Measurements from ENCODE around the gene SHMT2.

Gene SHMT2

DNA sequence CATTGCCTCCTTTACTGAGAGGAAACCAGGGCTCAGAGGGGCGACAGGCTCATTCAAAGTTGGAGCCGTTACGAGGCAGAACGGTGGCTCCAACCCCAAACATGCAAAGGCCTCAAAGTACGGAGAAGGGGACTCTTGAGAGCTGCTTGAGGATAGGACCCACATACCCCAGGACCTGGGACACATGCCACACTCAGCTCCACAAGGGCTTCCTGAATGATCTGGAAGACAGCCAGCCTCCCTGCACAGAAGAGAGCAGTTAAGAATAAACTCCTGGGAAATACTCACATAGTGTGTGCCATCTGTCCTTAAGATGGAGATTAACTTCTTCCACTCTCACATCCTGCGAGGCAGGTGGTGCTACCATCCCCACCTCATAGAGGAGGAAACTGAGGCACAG lies 39.5 kb upstream of the SHMT2 start:
- Histone ChIP-seq H3K27ac (ENCODE audit: low read length) (no peak overlapping the region), H3K4me3 (ENCODE audit: low read depth in 1 of 2, low read length in 2 of 2) (no peak overlapping the region), H3K27me3 (ENCODE audit: low read depth, low read length) (no peaks in the 10 kb centered on the region), H3K36me3 (ENCODE audit: control insufficient read depth in 1 of 2, insufficient read depth in 2 of 2, low read length in 2 of 2) (peaks cover 71 to 96% of the 10 kb centered on the region in 2 donors), H3K4me1 (ENCODE audit: control insufficient read depth in 1 of 2, insufficient read depth in 2 of 2, low read length in 2 of 2) (peaks cover 0 to 10% of the 10 kb centered on the region in 2 donors), H3K9me3 (ENCODE audit: control insufficient read depth in 1 of 2, low read length in 2 of 2) (no peaks in the 10 kb centered on the region)

DNA sequence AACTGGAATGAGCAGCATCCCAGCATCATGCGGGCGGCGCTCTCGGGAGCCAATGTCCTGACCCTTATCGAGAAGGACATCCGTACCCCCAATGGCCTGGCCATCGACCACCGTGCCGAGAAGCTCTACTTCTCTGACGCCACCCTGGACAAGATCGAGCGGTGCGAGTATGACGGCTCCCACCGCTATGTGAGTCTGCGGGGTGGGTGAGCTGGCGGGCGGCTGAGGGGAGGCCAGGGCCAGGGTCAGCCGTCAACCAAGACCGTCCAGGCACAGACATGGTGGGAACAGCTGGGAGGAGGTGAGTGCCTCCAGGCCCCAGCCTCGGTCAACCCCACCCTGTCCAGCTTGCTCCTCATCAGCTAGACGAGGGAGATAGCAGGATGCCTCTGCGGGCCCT lies 38.7 kb upstream of the SHMT2 start:
- Histone ChIP-seq H3K9me3 (ENCODE audit: control insufficient read depth in 1 of 2, low read length in 2 of 2) (no peaks in the 10 kb centered on the region), H3K27ac (ENCODE audit: low read length) (no peak overlapping the region), H3K27me3 (ENCODE audit: low read depth, low read length) (no peaks in the 10 kb centered on the region), H3K36me3 (ENCODE audit: control insufficient read depth in 1 of 2, insufficient read depth in 2 of 2, low read length in 2 of 2) (peaks cover 74 to 96% of the 10 kb centered on the region in 2 donors), H3K4me1 (ENCODE audit: control insufficient read depth in 1 of 2, insufficient read depth in 2 of 2, low read length in 2 of 2) (peaks cover 0 to 10% of the 10 kb centered on the region in 2 donors), H3K4me3 (ENCODE audit: low read depth in 1 of 2, low read length in 2 of 2) (no peak overlapping the region)

DNA sequence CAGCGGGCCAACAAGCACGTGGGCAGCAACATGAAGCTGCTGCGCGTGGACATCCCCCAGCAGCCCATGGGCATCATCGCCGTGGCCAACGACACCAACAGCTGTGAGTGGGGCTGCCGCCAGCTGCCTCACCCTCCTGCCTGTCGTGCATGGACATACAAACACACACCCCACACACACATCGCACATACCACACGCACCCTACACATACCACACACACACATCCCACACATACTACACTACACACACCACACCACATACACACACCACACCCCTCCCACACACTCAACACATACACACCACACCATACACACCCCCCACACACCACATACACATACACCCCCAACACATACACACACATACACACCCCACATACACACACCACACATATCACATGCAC lies 38.1 kb upstream of the SHMT2 start:
- peaks cover 74 to 96% of the 10 kb centered on the region in 2 donors for H3K36me3 ChIP-seq (ENCODE audit: control insufficient read depth in 1 of 2, insufficient read depth in 2 of 2, low read length in 2 of 2)

DNA sequence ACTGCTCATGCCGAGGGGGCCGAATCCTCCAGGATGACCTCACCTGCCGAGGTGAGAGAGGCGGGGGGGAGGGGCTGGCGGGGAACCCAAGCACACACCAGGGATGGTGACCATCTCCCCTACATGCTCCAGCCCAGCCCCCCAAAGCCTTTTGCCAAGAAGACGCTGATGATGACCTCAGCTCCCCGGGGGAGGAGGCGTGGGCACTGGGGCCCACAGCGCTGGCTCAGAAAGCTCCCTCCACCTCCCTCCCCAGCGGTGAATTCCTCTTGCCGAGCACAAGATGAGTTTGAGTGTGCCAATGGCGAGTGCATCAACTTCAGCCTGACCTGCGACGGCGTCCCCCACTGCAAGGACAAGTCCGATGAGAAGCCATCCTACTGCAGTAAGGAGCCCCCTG lies 36.6 kb upstream of the SHMT2 start:
- Histone ChIP-seq H3K4me1 (ENCODE audit: control insufficient read depth in 1 of 2, insufficient read depth in 2 of 2, low read length in 2 of 2) (peaks cover 0 to 14% of the 10 kb centered on the region in 2 donors), H3K27me3 (ENCODE audit: low read depth, low read length) (no peaks in the 10 kb centered on the region), H3K4me3 (ENCODE audit: low read depth in 1 of 2, low read length in 2 of 2) (no peak overlapping the region), H3K9me3 (ENCODE audit: control insufficient read depth in 1 of 2, low read length in 2 of 2) (no peaks in the 10 kb centered on the region), H3K36me3 (ENCODE audit: control insufficient read depth in 1 of 2, insufficient read depth in 2 of 2, low read length in 2 of 2) (peaks cover 73 to 96% of the 10 kb centered on the region in 2 donors), H3K27ac (ENCODE audit: low read length) (no peak overlapping the region)

More for the DNA sequence above, 38.1 kb upstream of the SHMT2 start:
- H3K27ac ChIP-seq (ENCODE audit: low read length): no peak overlapping the region
- peaks cover 0 to 14% of the 10 kb centered on the region in 2 donors for H3K4me1 ChIP-seq (ENCODE audit: control insufficient read depth in 1 of 2, insufficient read depth in 2 of 2, low read length in 2 of 2)
- no peak overlapping the region for H3K4me3 ChIP-seq (ENCODE audit: low read depth in 1 of 2, low read length in 2 of 2)
- no peaks in the 10 kb centered on the region for H3K9me3 ChIP-seq (ENCODE audit: control insufficient read depth in 1 of 2, low read length in 2 of 2)
- no peaks in the 10 kb centered on the region for H3K27me3 ChIP-seq (ENCODE audit: low read depth, low read length)

DNA sequence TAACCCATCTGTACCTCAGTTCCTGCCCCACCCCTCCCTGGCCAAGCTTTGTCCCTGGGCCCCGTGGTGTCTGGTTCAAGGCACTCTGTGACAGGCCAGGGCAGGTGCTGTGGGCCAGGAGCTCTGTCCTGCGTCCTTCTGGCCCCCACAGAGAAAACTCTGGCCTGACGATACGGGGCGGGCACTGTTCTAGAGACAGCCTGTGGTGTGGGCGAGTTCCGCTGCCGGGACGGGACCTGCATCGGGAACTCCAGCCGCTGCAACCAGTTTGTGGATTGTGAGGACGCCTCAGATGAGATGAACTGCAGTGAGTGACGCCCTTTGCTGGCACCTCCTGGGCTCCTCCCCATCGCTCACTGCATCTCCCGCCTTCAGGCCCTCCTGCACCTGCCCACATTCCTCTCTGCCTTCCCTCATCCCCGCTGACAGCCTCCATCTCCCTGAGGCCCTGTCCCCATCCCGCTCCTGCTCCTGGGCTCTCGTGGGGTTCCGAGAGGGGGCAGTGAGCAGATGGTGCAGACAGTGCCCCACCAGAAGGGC lies 35.7 kb upstream of the SHMT2 start:
- Histone ChIP-seq H3K36me3 (ENCODE audit: control insufficient read depth in 1 of 2, insufficient read depth in 2 of 2, low read length in 2 of 2) (peaks cover 76 to 97% of the 10 kb centered on the region in 2 donors), H3K4me3 (ENCODE audit: low read depth in 1 of 2, low read length in 2 of 2) (no peak overlapping the region), H3K27ac (ENCODE audit: low read length) (no peak overlapping the region), H3K27me3 (ENCODE audit: low read depth, low read length) (no peaks in the 10 kb centered on the region), H3K4me1 (ENCODE audit: control insufficient read depth in 1 of 2, insufficient read depth in 2 of 2, low read length in 2 of 2) (peaks cover 0 to 14% of the 10 kb centered on the region in 2 donors), H3K9me3 (ENCODE audit: control insufficient read depth in 1 of 2, low read length in 2 of 2) (no peaks in the 10 kb centered on the region)

DNA sequence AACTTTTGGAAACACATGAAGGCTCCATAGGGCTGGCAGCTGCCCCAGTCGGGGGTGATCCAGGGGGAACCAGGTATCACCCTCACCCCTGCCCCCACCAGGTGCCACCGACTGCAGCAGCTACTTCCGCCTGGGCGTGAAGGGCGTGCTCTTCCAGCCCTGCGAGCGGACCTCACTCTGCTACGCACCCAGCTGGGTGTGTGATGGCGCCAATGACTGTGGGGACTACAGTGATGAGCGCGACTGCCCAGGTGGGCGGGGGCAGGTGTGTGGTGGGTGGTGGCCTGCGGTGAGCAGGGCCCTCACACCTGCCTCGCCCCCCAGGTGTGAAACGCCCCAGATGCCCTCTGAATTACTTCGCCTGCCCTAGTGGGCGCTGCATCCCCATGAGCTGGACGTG lies 35.3 kb upstream of the SHMT2 start:
- no peaks in the 10 kb centered on the region for H3K27me3 ChIP-seq (ENCODE audit: low read depth, low read length)
- peaks cover 76 to 97% of the 10 kb centered on the region in 2 donors for H3K36me3 ChIP-seq (ENCODE audit: control insufficient read depth in 1 of 2, insufficient read depth in 2 of 2, low read length in 2 of 2)
- no peak overlapping the region for H3K4me3 ChIP-seq (ENCODE audit: low read depth in 1 of 2, low read length in 2 of 2)
- peaks cover 0 to 14% of the 10 kb centered on the region in 2 donors for H3K4me1 ChIP-seq (ENCODE audit: control insufficient read depth in 1 of 2, insufficient read depth in 2 of 2, low read length in 2 of 2)
- H3K27ac ChIP-seq (ENCODE audit: low read length): no peak overlapping the region
- H3K9me3 ChIP-seq (ENCODE audit: control insufficient read depth in 1 of 2, low read length in 2 of 2): no peaks in the 10 kb centered on the region

DNA sequence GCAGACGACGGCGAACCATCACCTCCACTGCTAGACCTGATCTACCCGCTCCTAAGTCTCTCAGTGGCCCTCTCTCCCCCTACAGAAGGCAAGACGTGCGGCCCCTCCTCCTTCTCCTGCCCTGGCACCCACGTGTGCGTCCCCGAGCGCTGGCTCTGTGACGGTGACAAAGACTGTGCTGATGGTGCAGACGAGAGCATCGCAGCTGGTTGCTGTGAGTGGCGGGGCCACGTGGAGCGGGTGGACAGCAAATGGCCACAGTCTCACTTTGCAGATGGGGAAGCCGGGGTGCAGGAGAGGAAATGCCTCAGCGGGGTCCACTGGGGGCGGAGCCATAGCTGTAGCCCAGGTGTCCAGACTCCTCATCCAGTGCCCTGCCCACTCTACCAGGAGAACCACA lies 34.3 kb upstream of the SHMT2 start:
- H3K4me1 ChIP-seq (ENCODE audit: control insufficient read depth in 1 of 2, insufficient read depth in 2 of 2, low read length in 2 of 2): peaks cover 0 to 9% of the 10 kb centered on the region in 2 donors
- no peaks in the 10 kb centered on the region for H3K9me3 ChIP-seq (ENCODE audit: control insufficient read depth in 1 of 2, low read length in 2 of 2)
- no peak overlapping the region for H3K27ac ChIP-seq (ENCODE audit: low read length)
- peaks cover 75 to 100% of the 10 kb centered on the region in 2 donors for H3K36me3 ChIP-seq (ENCODE audit: control insufficient read depth in 1 of 2, insufficient read depth in 2 of 2, low read length in 2 of 2)
- H3K4me3 ChIP-seq (ENCODE audit: low read depth in 1 of 2, low read length in 2 of 2): no peak overlapping the region
- H3K27me3 ChIP-seq (ENCODE audit: low read depth, low read length): no peaks in the 10 kb centered on the region

DNA sequence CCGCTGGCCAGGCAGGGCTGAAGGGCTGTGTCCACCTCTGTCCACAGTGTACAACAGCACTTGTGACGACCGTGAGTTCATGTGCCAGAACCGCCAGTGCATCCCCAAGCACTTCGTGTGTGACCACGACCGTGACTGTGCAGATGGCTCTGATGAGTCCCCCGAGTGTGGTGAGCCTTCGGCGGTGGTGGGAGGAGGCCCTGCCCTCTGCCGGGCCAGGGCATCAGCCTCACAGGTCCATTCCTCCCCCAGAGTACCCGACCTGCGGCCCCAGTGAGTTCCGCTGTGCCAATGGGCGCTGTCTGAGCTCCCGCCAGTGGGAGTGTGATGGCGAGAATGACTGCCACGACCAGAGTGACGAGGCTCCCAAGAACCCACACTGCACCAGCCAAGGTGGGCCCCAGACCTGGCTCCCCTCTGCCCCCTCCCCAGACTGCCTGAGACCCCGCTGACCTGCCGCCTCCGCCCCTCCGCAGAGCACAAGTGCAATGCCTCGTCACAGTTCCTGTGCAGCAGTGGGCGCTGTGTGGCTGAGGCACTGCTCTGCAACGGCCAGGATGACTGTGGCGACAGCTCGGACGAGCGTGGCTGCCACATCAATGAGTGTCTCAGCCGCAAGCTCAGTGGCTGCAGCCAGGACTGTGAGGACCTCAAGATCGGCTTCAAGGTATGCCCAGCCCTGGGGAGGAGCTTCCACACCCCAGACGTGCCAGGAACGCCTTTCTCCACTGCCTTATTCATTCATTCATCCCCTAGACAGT lies 33.7 kb upstream of the SHMT2 start:
- Histone ChIP-seq H3K4me3 (ENCODE audit: low read depth in 1 of 2, low read length in 2 of 2) (no peak overlapping the region), H3K27me3 (ENCODE audit: low read depth, low read length) (no peaks in the 10 kb centered on the region), H3K27ac (ENCODE audit: low read length) (no peak overlapping the region), H3K36me3 (ENCODE audit: control insufficient read depth in 1 of 2, insufficient read depth in 2 of 2, low read length in 2 of 2) (peaks cover 76 to 99% of the 10 kb centered on the region in 2 donors), H3K9me3 (ENCODE audit: control insufficient read depth in 1 of 2, low read length in 2 of 2) (no peaks in the 10 kb centered on the region), H3K4me1 (ENCODE audit: control insufficient read depth in 1 of 2, insufficient read depth in 2 of 2, low read length in 2 of 2) (peaks cover 0 to 4% of the 10 kb centered on the region in 2 donors)

DNA sequence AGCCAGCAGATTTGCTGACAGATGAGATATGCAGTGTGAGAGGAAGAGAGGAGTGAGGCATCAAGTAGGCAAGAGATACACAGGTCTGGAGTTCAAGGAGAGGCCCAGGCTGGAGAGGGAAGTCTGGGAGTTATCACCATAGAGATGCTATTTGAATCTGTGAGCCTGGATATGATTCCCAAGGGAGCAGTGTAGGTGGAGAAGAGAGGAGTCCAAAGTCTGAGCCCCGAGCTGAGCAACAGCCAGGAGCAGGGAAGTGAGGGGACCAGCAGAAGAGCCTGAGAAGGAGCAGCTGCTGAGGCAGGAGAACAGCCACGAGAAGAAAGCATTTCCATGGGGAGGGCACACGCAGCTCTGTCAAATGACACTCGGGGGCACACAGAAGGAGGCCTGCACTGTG lies 33.1 kb upstream of the SHMT2 start:
- Histone ChIP-seq H3K27me3 (ENCODE audit: low read depth, low read length) (no peaks in the 10 kb centered on the region), H3K27ac (ENCODE audit: low read length) (no peak overlapping the region), H3K9me3 (ENCODE audit: control insufficient read depth in 1 of 2, low read length in 2 of 2) (no peaks in the 10 kb centered on the region), H3K36me3 (ENCODE audit: control insufficient read depth in 1 of 2, insufficient read depth in 2 of 2, low read length in 2 of 2) (peaks cover 78 to 99% of the 10 kb centered on the region in 2 donors), H3K4me1 (ENCODE audit: control insufficient read depth in 1 of 2, insufficient read depth in 2 of 2, low read length in 2 of 2) (peaks cover 0 to 4% of the 10 kb centered on the region in 2 donors), H3K4me3 (ENCODE audit: low read depth in 1 of 2, low read length in 2 of 2) (no peak overlapping the region)

DNA sequence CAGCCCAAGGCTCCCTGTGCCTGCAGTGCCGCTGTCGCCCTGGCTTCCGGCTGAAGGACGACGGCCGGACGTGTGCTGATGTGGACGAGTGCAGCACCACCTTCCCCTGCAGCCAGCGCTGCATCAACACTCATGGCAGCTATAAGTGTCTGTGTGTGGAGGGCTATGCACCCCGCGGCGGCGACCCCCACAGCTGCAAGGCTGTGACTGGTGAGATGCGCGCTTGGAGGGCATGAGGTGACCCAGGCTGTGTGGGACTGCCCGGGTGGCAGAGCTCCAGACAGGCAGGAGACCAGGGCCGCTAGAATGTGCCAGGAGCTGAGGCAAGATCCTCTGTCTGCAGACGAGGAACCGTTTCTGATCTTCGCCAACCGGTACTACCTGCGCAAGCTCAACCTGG lies 32.6 kb upstream of the SHMT2 start:
- H3K4me3 ChIP-seq (ENCODE audit: low read depth in 1 of 2, low read length in 2 of 2): no peak overlapping the region
- H3K4me1 ChIP-seq (ENCODE audit: control insufficient read depth in 1 of 2, insufficient read depth in 2 of 2, low read length in 2 of 2): peaks cover 0 to 4% of the 10 kb centered on the region in 2 donors
- peaks cover 76 to 99% of the 10 kb centered on the region in 2 donors for H3K36me3 ChIP-seq (ENCODE audit: control insufficient read depth in 1 of 2, insufficient read depth in 2 of 2, low read length in 2 of 2)
- no peaks in the 10 kb centered on the region for H3K27me3 ChIP-seq (ENCODE audit: low read depth, low read length)
- H3K27ac ChIP-seq (ENCODE audit: low read length): no peak overlapping the region
- H3K9me3 ChIP-seq (ENCODE audit: control insufficient read depth in 1 of 2, low read length in 2 of 2): no peaks in the 10 kb centered on the region

DNA sequence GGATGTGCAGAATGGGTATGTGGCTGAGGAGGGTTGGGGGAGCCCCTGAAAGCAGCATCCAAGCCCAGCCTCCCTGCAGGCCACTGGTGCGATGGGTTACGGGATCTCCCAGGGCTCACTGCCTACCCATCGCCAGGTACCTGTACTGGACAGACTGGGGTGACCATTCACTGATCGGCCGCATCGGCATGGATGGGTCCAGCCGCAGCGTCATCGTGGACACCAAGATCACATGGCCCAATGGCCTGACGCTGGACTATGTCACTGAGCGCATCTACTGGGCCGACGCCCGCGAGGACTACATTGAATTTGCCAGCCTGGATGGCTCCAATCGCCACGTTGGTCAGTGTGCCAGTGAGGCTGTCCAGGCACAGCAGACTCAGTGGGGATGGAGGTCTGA lies 31.2 kb upstream of the SHMT2 start:
- Histone ChIP-seq H3K4me3 (ENCODE audit: low read depth in 1 of 2, low read length in 2 of 2) (no peak overlapping the region), H3K9me3 (ENCODE audit: control insufficient read depth in 1 of 2, low read length in 2 of 2) (no peaks in the 10 kb centered on the region), H3K4me1 (ENCODE audit: control insufficient read depth in 1 of 2, insufficient read depth in 2 of 2, low read length in 2 of 2) (peaks cover 0 to 4% of the 10 kb centered on the region in 2 donors), H3K36me3 (ENCODE audit: control insufficient read depth in 1 of 2, insufficient read depth in 2 of 2, low read length in 2 of 2) (peaks cover 72 to 98% of the 10 kb centered on the region in 2 donors), H3K27ac (ENCODE audit: low read length) (no peak overlapping the region), H3K27me3 (ENCODE audit: low read depth, low read length) (no peaks in the 10 kb centered on the region)
